ENCODE results near the gene RBBP5.
"Not testable (repeated sequence)": the region's sequence is repeated elsewhere in the genome, so short reads cannot be mapped to it uniquely, and the experiment has no call there.

RBBP5 gene

DNA sequence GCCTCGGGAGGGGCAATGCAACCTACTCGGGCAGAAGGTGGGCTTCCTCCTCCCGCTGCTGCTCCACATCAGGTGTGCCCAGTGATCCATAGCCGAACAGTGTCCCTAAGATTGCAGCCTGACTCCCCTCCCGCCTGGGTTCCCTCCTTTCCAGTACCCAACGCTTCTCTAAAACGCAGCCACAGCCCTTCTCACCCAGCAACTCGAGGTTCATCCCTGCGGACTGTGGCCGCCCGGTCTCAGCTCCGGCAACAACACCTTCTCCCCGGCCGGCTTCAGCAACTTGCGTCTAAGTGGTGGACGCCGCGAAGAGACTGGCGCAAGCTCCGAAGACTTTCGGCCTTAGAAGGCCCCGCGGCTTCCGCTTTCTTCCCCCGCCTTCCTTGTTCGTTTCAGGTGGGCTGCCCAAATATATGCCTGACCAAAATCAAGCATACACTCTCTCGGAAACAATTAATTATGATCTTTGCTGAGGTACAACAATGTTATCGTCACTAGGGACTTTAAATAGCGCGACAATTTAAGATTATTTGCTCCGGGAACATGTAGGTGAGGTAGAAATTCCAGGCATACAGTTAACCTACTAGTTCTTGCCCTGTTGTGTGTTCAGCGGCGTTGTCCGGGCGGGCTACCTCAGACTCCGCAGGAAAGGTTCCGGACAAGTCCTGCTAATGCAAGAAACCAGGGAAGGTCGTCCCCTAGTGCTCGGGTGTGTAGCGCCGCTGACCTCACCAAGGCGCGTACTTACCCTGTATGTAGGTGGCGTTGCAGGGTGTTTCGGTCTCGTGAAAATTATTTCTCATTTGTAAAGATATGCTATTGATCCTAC, at the start of gene RBBP5:
Gene RBBP5, minus strand, starts transcription at position 319 of the 829 bp plus-strand sequence. Its CDS starts 105 bp downstream, at position 214.
- ATAC-seq (peak; percentile 99), DNase-seq (peak; percentile 95)

DNA sequence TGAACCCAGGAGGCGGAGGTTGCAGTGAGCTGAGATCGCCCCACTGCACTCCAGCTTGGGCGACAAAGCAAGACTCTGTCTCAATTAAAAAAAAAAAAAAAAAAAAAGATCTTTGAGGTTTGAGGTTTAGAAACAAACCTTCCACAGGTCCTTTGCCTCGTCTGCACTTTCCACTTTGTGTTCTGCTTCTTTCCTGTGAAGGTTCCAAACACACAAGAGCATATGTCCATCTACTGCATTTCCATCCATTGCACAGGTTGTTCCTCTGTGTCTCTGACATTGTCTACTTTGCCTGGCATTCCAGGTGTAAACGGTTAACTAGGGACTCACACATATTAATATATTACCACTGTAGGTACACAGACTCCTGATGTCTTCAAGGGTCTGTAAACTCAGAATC, 49.6 kb upstream of the RBBP5 start:
- peak; percentile 6 for DNase-seq
- peak; percentile 28 for ATAC-seq

DNA sequence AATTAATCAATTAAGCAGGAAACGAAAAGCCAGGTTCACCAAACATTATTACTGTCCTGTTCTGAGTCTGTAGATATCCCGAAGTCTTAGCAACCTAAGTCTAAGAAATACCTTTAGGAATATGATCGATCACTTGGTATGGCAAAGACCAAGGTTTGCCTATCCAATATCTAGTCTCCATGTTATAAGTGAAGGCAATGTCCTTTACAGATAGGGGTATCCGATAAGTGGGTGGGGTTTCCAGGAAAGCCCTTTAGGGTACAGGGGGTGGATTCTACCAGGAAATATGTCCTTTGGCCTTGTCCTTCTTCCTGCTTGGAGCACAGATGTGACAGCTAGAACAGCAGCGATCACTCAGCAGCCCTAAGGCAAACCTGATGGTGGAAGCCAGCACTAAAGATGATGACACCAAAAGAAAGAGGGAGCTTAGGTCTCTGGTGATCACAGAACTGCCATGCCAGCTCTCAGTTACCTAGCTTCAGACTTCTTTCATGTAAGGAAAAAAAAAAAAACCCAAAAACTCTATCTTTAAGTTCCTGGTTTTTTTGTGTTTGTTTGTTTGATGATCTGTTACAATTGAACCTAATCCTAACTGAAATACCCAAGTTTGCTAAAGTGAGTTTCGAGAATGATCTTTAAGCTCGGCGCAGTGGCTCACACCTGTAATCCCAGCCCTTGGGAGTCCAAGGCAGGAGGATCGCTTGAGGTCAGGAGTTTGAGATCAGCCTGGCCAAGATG, 48.9 kb upstream of the RBBP5 start:
- ATAC-seq (no peak), DNase-seq (no peak)

DNA sequence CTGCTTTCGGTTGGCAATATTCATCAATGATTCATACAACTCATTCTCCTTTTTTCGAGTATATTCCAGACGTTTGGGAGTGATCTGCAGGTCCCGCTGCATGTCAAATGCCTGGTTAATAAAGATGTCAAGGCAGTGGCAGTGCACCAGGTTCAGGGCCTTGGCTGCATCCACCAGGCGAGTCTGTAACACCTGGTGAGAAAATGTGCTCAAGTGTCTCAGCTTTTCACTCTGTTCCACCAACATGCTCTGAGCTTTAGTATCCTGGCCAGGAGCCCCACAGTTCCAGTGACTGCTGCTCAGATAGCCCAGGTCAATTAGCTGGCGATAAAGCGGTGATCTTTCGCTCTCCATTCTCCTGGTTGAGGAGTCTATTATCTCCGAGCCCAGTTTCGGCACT, 47.5 kb upstream of the RBBP5 start:
- DNase-seq (no peak), ATAC-seq (no peak)

GRCh38 chr1:205168291-205168690, 46.5 kb upstream of the RBBP5 start:
- no peak for DNase-seq
- ATAC-seq = no peak

GRCh38 chr1:205162301-205162700, 40.5 kb upstream of the RBBP5 start:
- no peak for ATAC-seq
- no peak for DNase-seq

- no peak for DNase-seq
- no peak for ATAC-seq
These were observed 39.3 kb upstream of the RBBP5 start for GRCh38 chr1:205161076-205161475.

DNA sequence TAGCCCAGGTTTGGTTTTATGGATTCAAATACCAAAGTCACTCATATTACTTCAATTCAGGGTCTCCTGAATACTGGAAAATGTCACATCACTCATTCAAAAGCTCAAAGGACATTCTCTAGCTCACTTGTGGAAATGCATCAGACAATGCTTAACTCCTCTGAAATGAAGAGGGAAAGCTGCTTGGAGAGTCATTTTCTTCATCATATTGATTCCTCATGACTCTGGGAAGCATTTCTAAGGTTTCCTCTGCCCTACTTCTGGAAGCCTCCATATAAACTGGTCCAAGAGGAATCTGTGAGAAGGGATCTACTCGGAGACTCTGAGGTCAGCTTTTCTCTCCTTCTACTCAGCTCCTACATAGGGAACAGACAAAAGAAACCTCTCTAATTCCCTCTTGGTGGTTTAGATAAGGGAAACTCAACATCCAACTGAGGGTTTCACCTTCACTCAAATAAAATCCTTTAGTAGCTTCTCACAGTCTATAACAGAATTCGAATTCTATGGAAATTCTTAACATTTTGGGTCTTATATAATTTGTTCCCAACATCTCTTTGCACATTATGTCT, 36.4 kb upstream of the RBBP5 start:
- ATAC-seq (no peak), DNase-seq (no peak)

DNA sequence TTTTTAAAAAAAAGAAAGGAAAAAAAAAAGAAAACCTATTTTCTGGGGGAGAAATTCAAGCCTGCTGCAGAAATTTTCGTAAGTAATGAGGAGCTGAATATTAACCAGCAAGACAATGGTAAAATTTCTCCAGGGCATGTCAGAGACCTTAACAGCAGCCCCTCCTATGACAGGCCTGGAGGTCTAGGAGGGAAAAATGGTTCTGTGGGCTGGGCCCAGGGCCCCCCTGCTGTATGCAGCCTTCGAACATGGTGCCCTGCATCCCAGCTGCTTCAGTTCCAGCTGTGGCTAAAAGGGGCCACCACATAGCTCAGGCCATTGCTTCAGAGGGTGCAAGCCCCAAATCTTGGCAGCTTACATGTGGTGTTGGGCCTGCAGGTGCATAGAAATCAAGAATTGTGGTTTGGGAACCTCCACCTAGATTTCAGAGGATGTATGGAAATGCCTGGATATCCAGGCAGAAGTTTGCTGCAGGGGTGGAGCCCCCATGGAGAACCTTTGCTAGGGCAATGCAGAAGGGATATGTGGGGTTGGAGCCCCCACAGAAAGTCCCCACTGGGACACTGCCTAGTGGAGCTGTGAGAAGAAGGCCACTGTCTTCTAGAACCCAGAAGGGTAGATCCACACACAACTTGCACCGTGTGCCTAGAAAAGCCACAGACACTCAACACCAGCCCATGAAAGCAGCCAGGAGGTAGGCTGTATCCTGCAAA, 34.0 kb upstream of the RBBP5 start:
- not testable (repeated sequence) for DNase-seq, ATAC-seq

DNA sequence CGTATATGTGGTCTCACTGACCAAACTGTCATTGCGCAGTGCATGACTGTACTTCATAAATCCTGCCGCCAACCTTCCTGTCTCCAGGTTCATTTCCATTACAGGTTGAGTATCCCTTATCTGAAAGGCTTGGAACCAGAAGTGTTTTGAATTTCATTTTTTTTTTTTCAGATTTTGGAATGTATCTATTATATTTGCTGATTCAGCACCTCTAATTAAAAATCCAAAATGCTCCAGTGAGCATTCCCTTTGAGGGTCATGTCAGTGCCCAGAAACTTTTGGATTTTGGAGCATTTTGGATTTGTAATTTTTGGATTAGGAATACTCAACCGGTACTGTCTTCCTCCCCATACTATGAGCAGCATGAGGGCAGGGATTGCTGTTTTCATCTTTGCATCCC, 30.7 kb upstream of the RBBP5 start:
- ATAC-seq (no peak), DNase-seq (no peak)

DNA sequence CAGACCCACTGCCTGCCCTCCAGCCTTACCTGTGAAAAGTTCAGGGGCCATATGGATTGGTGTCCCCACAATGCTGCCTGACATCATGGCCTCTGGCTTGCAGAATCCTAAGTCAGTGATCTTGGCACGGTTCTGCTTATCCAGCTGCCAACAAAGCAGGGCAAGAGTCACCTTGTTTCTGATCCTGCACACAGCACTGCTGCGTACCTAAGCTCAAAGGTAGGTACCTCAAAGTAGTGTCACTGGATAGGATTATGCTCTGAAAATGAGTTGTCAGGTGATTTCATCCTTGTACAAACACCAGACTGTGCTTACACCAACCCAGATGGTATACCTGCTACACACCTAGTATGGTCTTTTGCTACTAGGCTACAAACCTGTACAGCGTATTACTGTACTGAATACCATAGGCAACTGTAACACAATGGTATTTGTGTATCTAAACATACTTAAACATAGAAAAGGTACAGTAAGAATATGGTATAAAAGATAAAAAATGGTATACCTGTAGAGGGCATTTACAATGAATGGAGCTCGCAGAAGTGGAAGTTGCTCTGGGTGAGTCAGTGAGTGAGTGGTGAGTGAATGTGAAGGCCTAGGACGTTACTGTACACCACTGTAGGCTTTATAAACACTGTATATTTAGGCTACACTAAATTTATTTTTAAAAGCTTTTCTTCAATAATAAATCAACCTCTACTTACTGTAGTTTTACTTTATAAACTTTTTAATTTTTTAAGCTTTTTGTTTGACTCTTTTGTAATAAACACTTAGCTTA, 29.1 kb upstream of the RBBP5 start:
- DNase-seq (no peak), ATAC-seq (no peak)

- no peak for DNase-seq
These were observed 25.5 kb upstream of the RBBP5 start for GRCh38 chr1:205147191-205147835.

GRCh38 chr1:205144751-205145150, 23.0 kb upstream of the RBBP5 start:
- no peak for ATAC-seq
- no peak for DNase-seq

More at GRCh38 chr1:205147191-205147835, 25.5 kb upstream of the RBBP5 start:
- ATAC-seq = no peak

- no peak for DNase-seq
- ATAC-seq = no peak
These were observed 22.4 kb upstream of the RBBP5 start for GRCh38 chr1:205144046-205144720.

DNA sequence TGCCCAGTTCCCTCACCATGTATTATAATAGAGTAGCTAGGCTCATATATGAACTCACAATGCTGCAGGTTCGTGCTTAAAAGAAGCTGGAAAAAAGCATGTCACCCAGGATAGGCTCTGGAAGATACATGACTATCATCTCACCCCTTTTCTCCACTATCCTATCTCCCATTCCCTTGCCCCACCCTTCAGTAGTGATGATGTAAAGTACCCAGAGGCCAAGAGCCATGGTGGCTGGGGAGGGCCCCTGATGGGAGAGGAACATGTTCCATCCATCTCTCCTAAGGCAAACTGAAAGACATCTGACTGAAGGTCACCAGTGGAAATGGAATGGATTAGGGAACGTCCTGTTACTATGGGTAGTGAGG, 20.3 kb upstream of the RBBP5 start:
- ATAC-seq = no peak
- DNase-seq = no peak

DNA sequence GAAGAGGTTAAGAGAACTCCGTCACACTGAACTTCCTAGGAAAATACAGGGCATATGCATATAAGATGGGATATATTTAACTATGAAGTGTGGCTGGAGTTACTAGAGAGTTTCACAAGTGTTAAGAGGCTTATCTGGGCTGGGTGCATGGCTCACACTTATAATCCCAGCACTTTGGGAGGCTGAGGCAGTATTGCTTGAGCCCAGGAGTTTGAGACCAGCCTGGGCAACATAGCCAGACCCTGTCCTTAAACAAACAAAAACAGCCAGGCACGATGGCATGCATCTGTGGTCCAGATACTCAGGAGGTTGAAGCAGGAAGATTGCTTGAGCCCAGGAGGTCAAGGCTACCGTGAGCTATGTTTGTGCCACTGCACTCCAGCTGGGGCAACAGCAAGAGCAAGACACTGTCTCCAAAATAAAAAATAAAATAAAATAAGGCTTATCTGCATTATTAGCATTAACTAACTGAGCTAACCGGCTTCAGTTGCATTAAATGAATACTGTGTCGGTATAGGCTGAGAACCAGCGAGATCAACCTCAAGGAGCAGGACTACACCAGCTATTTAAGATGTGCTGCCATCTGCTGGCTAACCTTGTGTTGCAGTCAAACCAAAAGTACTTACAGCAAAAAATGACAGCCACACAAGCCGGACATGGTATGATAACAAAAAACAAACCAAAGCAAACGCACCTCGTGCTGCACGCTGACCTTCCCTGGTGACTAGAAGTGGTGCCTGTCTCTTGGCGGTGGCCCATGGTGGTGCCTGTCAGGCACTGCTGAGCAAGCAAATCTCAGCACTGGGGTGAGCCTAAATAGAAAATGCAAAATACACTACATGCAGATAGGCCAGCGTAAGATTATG, 19.7 kb upstream of the RBBP5 start:
- peak; percentile 80 for DNase-seq
- ATAC-seq = peak; percentile 88

DNA sequence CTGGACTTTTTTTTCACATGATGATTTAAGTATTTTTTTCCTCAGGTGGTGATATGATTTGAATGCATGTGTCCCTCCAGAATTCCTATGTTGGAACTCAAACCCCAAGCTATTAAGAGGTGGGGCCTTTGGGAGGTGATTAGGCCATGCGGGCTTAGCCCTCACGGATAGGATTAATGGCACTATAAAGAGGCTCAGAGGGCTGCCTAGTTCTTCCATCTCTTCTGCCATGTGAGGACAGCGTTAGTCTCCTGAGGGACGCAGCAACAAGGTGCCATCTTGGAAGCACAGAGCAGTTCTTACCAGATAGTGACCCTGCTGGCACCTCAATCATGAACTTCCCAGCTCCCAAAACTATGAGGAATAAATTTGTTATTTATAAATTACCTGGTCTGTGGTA, 18.3 kb upstream of the RBBP5 start:
- ATAC-seq = no peak

GRCh38 chr1:205137901-205138300, 16.1 kb upstream of the RBBP5 start:
- DNase-seq (no peak), ATAC-seq (no peak)

More for the DNA sequence above, 18.3 kb upstream of the RBBP5 start:
- DNase-seq = no peak

- no peak for DNase-seq
- no peak for ATAC-seq
These were observed 11.5 kb upstream of the RBBP5 start for GRCh38 chr1:205133287-205133686.
